Kasumi-1 (cell line): ENCODE results near the gene NT5C.

Source experiments
- DNase-seq, 2 experiments: peaks; one replicate each; lab custom pipeline; 2025; lab: John Stamatoyannopoulos, UW

The NT5C gene

DNA sequence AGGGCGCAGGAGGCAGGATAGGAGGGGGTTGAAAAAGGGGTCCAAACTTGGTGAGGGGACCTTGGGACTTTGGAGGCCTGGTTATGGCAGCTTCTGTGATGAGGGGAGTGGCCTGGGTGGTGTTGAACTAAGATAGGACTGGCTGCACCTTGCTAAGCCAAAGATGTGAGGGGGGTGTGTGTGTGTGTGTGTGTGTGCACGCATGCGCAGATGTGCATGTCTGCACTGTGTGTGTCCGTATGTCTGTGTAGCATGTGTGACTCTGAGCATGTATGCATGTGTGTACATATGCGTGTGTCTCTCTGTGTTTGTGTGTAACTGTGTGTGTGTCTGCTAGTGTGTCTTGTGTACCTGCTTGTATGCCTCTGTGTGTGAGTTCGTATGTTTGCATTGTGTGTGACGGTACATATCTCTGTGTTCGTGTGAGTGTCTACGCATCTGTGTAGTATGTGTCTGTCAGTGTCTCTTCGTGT lies 39.7 kb downstream of the NT5C start:
- no peak for DNase-seq

DNA sequence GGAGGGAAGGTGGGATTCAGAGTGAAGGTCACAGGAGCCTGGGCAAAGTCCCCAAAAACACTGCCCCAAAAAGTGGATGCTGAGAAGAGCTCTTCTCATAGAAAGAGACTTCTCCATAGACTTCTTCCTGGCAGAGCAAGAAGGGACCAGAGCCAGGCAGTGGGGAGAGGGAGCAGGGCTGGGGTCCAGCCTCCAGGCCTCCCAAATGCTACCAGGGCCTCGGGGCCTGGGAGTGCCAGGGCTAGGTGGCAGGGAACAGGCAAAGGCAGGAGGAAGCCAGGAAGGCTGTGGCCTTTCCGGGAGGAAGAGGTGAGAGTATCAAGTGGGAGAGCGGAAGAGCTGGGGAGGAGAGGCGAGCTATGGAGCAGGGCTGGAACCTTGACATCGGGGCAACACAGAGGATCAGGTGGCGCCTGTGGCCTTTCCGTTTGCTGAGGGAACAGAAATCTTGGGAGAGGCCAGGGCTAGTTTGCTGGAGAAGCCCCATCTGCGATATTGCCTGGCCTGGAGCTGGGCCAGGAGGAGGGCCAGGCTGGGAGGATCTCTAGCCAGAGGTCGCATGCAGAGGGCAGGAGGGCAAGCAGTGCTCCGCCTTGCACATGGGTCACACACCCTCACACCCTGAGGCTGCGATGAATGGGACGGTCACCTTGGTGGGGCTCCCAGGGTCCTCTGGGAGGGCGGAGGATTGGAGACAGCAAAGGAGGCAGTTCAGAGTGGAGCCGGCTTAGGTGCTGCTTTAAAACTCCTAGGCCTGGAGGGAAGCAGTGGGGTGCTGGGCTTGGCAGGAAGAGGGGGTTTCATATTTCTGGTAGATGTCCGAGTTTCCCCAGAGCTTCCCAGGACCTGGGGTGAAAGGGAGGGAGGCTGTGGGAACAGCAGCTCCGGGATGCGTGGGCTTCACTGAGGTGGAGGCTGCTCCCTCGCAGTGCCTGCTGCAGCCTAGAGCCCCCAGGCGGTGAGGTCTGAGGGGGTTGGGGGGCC lies 40.4 kb downstream of the NT5C start:
- no peak for DNase-seq

DNA sequence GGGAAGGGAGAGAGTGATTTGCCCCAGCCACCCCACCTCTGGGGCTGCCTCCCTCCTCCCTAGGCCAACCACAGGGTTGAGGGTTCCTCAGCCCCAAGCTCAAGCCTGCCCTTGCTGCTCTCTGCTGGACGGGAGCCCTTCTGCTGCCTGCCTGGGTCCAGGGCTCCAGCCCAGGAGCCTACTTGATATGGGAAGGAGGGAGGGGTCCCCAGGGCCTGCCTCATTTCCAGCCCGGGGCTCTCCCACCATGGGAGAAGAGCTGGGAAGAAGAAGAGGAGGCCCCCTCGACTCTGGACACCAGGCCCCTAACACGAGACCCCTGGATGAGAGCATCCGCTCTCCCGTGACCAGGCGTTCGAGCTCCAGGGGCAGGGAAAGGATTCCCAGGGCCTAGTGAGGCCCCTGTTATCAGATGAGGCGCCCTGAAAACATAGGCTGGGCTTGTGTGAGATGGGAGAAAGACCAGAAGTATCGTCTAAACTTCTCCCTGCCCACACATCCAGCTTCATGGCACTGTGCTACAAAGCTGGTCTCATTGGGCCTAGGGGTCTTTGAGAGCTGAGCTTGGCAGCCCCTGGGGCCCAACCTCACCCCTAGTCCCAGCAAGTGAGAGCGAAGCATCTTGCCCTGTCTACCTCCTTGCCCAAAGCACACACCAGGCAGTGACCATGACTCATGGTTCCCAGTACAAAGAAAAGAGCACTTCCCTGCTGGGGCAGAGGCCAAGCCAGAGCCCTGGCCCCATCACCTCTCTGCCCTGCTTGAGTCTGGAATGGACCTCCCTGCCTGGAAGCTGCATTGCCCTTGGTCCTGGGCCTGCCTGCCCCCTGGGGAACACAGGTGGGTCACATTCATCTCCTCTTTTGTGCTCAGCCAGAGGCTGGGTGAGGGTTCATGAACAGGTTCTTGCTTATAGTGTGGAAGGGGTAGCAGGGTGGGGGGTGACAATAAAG lies 42.8 kb downstream of the NT5C start:
- no peak for DNase-seq

DNA sequence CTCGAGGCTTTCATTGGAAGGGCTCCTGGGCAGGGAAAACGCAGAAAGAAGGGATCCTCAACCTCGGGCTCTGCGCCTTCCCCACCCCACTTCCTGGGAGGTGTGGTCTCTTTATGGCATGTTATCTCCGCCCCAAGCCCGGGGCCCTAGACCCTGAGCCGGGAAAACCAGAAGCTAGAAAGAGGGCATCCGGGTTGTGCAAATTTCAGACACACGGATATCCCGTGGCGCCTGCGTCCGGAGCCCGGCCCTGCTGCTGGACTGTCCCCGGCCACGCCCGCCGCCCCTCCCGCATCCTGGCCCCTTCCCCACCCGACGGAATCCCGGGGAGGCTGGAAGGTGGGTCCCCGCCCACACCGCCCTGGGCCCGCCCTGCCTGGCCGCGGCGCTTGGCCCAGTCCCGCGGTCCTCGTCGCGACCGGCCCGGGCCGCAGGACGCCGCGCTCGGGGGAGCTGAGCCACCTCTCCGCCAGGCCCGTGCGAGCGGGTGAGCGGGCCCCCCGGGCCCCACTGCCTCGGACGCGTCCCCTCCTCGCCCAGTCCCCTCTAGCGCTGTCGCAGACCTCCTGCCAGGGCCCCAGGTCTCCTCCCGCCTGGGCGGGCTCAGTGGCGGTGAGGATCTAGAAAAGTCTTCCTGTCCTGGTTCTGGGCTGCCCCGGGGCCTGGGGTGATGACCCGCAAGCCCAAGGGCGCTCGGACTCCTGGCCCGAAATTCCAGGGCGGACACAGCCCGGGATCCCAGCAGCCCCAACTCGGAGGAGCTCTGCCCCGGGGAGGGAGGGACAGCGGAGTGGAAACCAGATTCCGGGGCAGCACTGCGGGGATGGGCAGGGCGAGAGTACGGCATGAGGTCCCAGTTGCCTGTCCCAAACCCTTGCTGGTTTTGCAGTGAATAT lies 43.7 kb downstream of the NT5C start, which contains the start of gene SLC16A5:
SLC16A5 (plus strand) TSS at position 397 of the 896 bp plus-strand sequence. CDS start 5,683 bp downstream, outside the sequence.
- peak; percentile 91 to 93 for DNase-seq

DNA sequence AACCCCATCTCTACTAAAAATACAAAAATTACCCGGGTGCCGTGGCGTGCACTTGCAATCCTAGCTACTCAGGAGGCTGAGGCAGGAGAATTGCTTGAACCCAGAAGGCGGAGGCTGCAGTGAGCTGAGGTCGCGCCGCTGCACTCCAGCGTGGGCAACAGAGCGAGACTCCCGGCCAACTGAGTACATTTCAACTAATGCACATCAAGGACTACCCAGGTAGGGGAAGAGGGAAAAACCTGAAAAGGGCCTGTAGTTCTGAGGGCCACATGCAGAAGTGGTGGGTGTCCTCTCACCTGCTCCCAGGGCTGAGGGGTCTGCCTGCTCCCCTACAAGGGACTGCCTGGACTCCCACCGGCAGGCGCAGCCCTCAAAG lies 44.4 kb downstream of the NT5C start:
- DNase-seq: no peak

DNA sequence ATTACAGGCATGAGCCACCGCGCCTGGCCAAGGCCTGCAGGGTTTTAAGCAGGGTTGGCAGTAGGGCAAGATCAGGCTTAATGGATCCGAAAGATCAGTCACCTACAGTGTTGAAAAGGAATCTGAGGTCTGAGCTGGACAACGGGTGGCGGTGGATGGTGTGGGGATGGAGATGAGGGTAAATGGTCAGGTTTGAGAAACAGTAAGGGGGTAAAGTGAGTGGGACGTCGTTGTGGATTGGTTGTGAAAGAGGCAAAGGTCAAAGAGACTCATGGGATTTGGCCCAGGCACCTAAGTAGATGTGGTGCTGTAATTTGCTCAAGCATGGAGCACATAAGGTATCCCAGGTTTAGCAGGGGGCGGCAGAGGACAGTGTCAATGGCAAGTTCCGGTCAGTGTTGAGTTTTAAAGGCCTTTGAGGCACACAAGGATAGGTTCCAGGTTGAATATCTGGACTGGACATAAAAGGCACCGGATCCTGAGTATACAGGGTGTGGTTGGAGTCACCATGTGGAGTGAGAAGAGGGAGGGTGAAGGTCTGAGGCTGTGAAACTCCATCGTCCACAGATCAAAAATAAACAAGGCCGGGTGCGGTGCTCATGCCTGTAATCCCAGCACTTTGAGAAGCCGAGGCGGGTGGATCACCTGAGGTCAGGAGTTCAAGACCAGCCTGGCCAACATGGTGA lies 44.9 kb downstream of the NT5C start:
- no peak for DNase-seq

DNA sequence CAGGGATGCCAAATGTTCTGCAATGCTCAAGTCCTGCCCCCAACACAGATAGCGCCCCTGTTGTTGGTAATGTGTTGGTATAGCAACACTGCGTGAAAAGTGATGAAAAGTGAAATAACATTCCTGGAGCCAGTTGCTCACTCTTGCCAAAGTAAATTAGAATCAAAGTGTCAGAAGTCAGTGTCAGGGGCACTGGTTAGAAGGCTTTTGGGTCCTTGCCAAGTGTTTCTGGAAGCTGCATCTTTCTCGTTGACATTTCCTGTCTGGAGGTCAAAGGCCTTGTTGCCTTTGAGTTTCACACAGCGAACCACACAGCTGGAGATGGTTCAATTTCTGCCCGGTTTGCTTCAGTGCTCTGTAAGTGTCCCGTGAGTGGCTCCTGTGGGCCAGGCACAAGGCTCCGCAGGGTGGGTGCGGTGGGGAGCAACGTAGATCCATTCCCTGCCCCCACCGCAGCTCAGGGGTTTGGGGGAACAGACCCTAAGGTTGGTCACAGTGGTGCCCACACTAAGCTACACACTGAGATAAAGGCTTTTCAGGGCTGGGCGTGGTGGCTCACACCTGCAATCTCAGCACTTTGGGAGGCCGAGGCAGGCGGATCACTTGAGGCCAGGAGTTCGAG lies 47.4 kb downstream of the NT5C start:
- DNase-seq: no peak

DNA sequence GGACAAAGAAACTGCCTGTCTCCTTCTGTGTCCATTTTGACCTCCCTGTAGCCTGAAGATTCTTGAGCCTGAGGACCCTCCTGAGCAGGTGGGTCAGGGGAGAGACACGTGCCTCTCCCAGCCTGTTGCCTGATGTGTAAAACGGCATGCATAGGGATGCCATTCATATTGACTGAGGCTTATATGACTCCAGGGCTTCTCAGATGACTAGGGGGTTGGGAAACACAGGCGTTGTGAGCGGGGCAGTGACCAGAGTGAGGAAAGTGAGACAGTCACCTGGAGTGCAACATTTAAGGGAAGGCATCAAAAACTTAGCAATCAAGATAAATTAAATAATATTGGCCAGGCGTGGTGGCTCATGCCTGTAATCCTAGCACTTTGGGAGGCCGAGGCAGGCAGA lies 48.9 kb downstream of the NT5C start:
- DNase-seq: no peak

DNA sequence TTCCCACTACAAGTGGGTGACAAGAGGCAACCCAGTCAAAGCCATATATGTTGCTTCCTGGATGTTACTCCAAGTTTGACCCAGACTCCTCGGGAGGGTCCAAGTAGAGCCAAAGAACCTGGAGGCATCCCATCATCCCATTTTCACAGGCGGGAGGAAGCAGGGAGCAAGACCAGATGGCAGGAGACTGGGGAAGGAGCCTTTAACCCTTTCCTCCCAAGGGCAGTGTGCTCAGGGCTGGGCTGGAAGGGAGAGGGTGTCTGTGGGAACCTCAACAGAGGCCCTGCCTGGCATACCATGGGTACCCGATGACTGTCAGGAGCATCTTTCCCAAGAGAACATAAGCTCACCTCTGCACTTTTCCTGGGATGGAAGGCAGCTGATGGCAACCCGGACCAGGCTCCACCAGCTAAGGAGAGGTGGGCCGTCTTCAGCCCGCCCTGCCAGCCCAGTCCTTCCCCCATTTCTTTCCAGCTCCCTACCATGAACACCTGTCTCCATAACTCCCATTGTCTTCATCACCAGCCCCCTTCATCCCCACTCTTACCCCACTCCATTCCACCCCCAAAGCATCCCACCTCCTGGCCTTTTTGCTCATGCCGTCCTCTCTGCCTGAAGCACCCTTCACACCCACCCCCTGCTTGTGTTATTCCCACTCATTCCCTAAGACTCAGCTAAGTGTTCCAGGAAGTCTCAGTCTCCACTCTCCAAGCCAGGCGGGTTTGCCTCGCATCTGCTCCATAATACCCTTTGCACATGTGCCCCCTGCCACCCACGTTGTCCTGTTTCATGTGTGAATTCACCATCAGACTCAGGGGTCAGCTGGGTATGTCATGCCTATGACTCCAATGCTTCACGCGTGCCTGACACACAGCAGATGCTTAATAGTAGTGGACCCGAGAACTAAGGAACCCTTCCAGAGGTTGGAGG lies 49.7 kb downstream of the NT5C start:
- no peak for DNase-seq
